Measurements from ENCODE around the gene VPS11.

DNA sequence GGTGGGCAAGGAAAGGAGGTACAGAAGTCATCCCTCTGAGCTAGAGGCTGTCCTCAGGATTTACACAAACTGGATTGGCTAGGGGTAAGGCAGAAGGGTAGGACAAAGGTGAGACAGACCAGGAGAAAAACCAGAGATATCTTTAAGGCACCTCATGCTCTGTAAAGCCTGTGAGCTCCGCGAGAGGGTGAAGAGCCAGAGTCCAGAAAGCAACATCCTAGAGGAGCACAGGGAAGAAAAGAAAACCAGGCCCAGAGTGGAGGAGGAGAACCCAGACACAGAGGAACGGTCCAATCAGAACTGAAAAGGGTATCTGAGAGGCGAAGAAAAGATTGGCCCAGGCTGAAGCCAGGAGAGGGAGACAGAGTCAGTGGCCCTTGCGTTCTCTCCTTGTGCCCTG is 42.1 kb upstream of the VPS11 start:
- TF ChIP-seq EZH2 (optimal IDR thresholded peaks at IDR 0.05; ENCODE audit: low read depth, low read length) (no peak), CTCF (IDR thresholded peaks at IDR 0.05; ENCODE audit: low read length) (no peak), EZH2phosphoT487 (IDR thresholded peaks at IDR 0.05; ENCODE audit: low read length) (no peak)

Data from MM.1S (cell line).